GM18502 (cell line): ENCODE results near the gene TADA2A.
"Not testable (repeated sequence)": the region's sequence is repeated elsewhere in the genome, so short reads cannot be mapped to it uniquely, and the experiment has no call there.

Source experiments
- ATAC-seq: cut with Tn5 transposase; IDR thresholded peaks from one replicate; pipeline ENCODE4 v1.9.1; 2021; ENCODE audit warnings: mild to moderate bottlenecking; ENCODE audit not compliant: unreplicated experiment, poor library complexity

The TADA2A gene

GRCh38 chr17:37393352-37393751 lies 13.3 kb upstream of the TADA2A start:
- ATAC-seq, result no peak

GRCh38 chr17:37399265-37399803 lies 7.4 kb upstream of the TADA2A start:
- no peak for ATAC-seq

- no peak for ATAC-seq
These were observed 6.2 kb upstream of the TADA2A start for GRCh38 chr17:37400505-37400904.

GRCh38 chr17:37405522-37405921 lies 1.2 kb upstream of the TADA2A start:
- not testable (repeated sequence) for ATAC-seq

GRCh38 chr17:37405955-37406634 lies 591 bp upstream of the TADA2A start:
- no peak for ATAC-seq

GRCh38 chr17:37408145-37408479 lies 1.4 kb downstream of the TADA2A start:
- ATAC-seq, result not testable (repeated sequence)

GRCh38 chr17:37410357-37410756 lies 3.7 kb downstream of the TADA2A start:
- ATAC-seq, result no peak

GRCh38 chr17:37413875-37414519 lies 7.3 kb downstream of the TADA2A start:
- no peak for ATAC-seq

GRCh38 chr17:37417852-37418251 lies 11.2 kb downstream of the TADA2A start:
- ATAC-seq, result no peak

- ATAC-seq, result no peak
These were observed 16.4 kb downstream of the TADA2A start for GRCh38 chr17:37422971-37423625.

GRCh38 chr17:37425268-37425667 lies 18.6 kb downstream of the TADA2A start:
- ATAC-seq, result no peak

GRCh38 chr17:37429039-37429438 lies 22.4 kb downstream of the TADA2A start:
- no peak for ATAC-seq

GRCh38 chr17:37429453-37429852 lies 22.8 kb downstream of the TADA2A start:
- no peak for ATAC-seq

GRCh38 chr17:37430051-37430627 lies 23.5 kb downstream of the TADA2A start:
- no peak for ATAC-seq

- ATAC-seq, result no peak
These were observed 26.0 kb downstream of the TADA2A start for GRCh38 chr17:37432671-37433070.

GRCh38 chr17:37438141-37438540 lies 31.5 kb downstream of the TADA2A start:
- ATAC-seq, result no peak

GRCh38 chr17:37440424-37440823 lies 33.7 kb downstream of the TADA2A start:
- no peak for ATAC-seq

- not testable (repeated sequence) for ATAC-seq
These were observed 34.8 kb downstream of the TADA2A start for GRCh38 chr17:37441369-37442014.

GRCh38 chr17:37446027-37446426 lies 39.3 kb downstream of the TADA2A start:
- ATAC-seq, result no peak

GRCh38 chr17:37447641-37448040 lies 41.0 kb downstream of the TADA2A start:
- no peak for ATAC-seq

GRCh38 chr17:37450112-37450511 lies 43.4 kb downstream of the TADA2A start:
- no peak for ATAC-seq
